Activated B cell treated with CpG ODN at 0.5 μM for 24 hours (primary cell): ENCODE measurements around the gene GPR142. TPM values are rescaled to one million over a fixed set of nuclear protein-coding genes. Genes with fewer than 3 reads are reported as not detected.

Source experiments
- ATAC-seq: fragments of 200-7000 bp; cut with Tn5 transposase; one replicate; pipeline ENCODE4 v1.10.0; 2021; ENCODE audit warnings: low read depth, mild to moderate bottlenecking, moderate library complexity
- CTCF ChIA-PET: fragments of 350-600 bp; sonication (Branson Sonifier 250); formaldehyde crosslinking; loops from one replicate; lab custom pipeline; 2021; ENCODE audit warnings: antibody characterized with exemption; lab: Charles Lee
- POLR2A ChIA-PET: fragments of 350-600 bp; sonication (Branson Sonifier 250); formaldehyde crosslinking; loops from one replicate; lab custom pipeline; 2021; ENCODE audit warnings: antibody characterized with exemption; lab: Charles Lee
- DNase-seq: peaks from one replicate; pipeline ENCODE4 v3.0.0; 2022
- H3K27ac Mint-ChIP-seq: one replicate; pipeline ENCODE4 v1.8.0; 2020; ENCODE audit warnings: mixed read lengths
- H3K27me3 Mint-ChIP-seq: one replicate; pipeline ENCODE4 v1.8.0; 2021; ENCODE audit warnings: mixed read lengths
- H3K36me3 Mint-ChIP-seq: one replicate; pipeline ENCODE4 v1.8.0; 2021; ENCODE audit warnings: low read depth, mixed read lengths
- H3K4me1 Mint-ChIP-seq: one replicate; pipeline ENCODE4 v1.8.0; 2021; ENCODE audit warnings: mixed read lengths
- H3K4me3 Mint-ChIP-seq: one replicate; pipeline ENCODE4 v1.8.0; 2020; ENCODE audit warnings: mild to moderate bottlenecking, mixed read lengths
- H3K9me3 Mint-ChIP-seq: one replicate; pipeline ENCODE4 v1.8.0; 2020; ENCODE audit warnings: mixed read lengths
- CTCF ChIP-seq: fragments of 200-600 bp; IDR thresholded peaks from one replicate; pipeline ENCODE4 v1.8.0; 2022; ENCODE audit warnings: antibody characterized with exemption, mild to moderate bottlenecking
- intact Hi-C: fragments of 100-400 bp; cut with micrococcal nuclease; formaldehyde crosslinking; loops from one replicate; pipeline ENCODE4 v1.15.1; 2024
- total RNA-seq: library from RNA; stranded (reverse); gene quantifications from 2 replicates; pipeline ENCODE4 v1.2.3, GENCODE V29; 2022

Gene GPR142
- total RNA-seq, 1 donor from 2014 or later = not detected

- Mint-ChIP-seq H3K9me3 (no peaks in the 10 kb centered on the region), H3K27me3 (no peaks in the 10 kb centered on the region), H3K4me1 (no peaks in the 10 kb centered on the region), H3K27ac (no peak overlapping the region), H3K4me3 (no peak overlapping the region), H3K36me3 (no peaks in the 10 kb centered on the region)
- no peak for DNase-seq
- no peak for TF ChIP-seq CTCF
- intact Hi-C loops = no loop called here
- CTCF ChIA-PET = no interaction called here
- POLR2A ChIA-PET = no interaction called here
- no peak for ATAC-seq
These were observed 27.6 kb upstream of the GPR142 start for GRCh38 chr17:74339537-74340195.

DNA sequence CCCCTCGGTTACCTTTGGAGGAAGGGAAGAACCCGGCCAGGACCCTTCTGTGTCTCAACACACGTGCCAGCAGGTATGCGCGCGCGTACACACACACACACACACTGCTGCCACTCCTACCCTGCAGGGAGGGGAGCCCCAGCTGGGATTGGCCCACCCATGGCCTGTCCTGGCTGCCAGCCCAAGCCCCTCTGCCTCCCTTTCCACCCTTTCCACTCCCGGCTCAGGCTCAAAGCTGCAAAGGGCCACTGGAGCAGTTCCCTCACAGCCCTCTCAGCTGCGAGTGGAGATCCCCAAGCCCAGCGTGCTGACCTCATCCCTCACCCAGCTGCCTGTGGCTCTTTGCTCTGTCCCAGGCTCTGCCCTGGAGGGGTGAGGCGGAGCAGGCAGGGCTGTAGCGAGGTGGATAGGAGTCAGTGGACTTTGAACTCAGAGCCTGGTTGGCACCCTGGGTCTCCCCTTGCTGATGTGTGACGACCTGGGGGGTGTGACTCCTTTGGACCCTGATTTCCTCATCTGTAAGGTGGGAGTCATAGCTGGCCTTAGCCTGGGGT, 26.8 kb upstream of the GPR142 start:
- TF ChIP-seq CTCF = no peak
- H3K27me3 Mint-ChIP-seq = no peaks in the 10 kb centered on the region
- no peaks in the 10 kb centered on the region for H3K4me1 Mint-ChIP-seq
- ChIA-PET POLR2A (no interaction called here), CTCF (no interaction called here)
- ATAC-seq = no peak
- H3K27ac Mint-ChIP-seq = no peak overlapping the region
- intact Hi-C loops = no loop called here
- H3K36me3 Mint-ChIP-seq = no peaks in the 10 kb centered on the region
- no peak for DNase-seq
- H3K9me3 Mint-ChIP-seq = no peaks in the 10 kb centered on the region
- no peak overlapping the region for H3K4me3 Mint-ChIP-seq

GRCh38 chr17:74342224-74342623, 25.1 kb upstream of the GPR142 start:
- intact Hi-C loops = no loop called here
- Mint-ChIP-seq H3K9me3 (no peaks in the 10 kb centered on the region), H3K27me3 (peaks cover 4% of the 10 kb centered on the region), H3K27ac (no peak overlapping the region), H3K4me3 (no peak overlapping the region), H3K36me3 (no peaks in the 10 kb centered on the region), H3K4me1 (no peaks in the 10 kb centered on the region)
- ATAC-seq (no peak), DNase-seq (no peak)
- no peak for TF ChIP-seq CTCF
- CTCF ChIA-PET = no interaction called here
- POLR2A ChIA-PET = no interaction called here

- H3K36me3 Mint-ChIP-seq = no peaks in the 10 kb centered on the region
- intact Hi-C loops = no loop called here
- no peak overlapping the region for H3K4me3 Mint-ChIP-seq
- DNase-seq (no peak), ATAC-seq (no peak)
- H3K4me1 Mint-ChIP-seq = no peaks in the 10 kb centered on the region
- ChIA-PET POLR2A (no interaction called here), CTCF (no interaction called here)
- H3K9me3 Mint-ChIP-seq = no peaks in the 10 kb centered on the region
- peaks cover 4% of the 10 kb centered on the region for H3K27me3 Mint-ChIP-seq
- H3K27ac Mint-ChIP-seq = no peak overlapping the region
- no peak for TF ChIP-seq CTCF
These were observed 24.2 kb upstream of the GPR142 start for GRCh38 chr17:74343121-74343520.

- TF ChIP-seq CTCF = no peak
- intact Hi-C loops = no loop called here
- Mint-ChIP-seq H3K4me3 (no peak overlapping the region), H3K27ac (no peak overlapping the region), H3K27me3 (peaks cover 4% of the 10 kb centered on the region), H3K36me3 (no peaks in the 10 kb centered on the region), H3K4me1 (no peaks in the 10 kb centered on the region), H3K9me3 (no peaks in the 10 kb centered on the region)
- CTCF ChIA-PET = no interaction called here
- ATAC-seq (no peak), DNase-seq (no peak)
- POLR2A ChIA-PET = no interaction called here
These were observed 23.6 kb upstream of the GPR142 start for GRCh38 chr17:74343526-74344284.
